Measurements from ENCODE around the gene PAPSS1.

- TF ChIP-seq, protein P1, sequence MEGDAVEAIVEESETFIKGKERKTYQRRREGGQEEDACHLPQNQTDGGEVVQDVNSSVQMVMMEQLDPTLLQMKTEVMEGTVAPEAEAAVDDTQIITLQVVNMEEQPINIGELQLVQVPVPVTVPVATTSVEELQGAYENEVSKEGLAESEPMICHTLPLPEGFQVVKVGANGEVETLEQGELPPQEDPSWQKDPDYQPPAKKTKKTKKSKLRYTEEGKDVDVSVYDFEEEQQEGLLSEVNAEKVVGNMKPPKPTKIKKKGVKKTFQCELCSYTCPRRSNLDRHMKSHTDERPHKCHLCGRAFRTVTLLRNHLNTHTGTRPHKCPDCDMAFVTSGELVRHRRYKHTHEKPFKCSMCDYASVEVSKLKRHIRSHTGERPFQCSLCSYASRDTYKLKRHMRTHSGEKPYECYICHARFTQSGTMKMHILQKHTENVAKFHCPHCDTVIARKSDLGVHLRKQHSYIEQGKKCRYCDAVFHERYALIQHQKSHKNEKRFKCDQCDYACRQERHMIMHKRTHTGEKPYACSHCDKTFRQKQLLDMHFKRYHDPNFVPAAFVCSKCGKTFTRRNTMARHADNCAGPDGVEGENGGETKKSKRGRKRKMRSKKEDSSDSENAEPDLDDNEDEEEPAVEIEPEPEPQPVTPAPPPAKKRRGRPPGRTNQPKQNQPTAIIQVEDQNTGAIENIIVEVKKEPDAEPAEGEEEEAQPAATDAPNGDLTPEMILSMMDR (IDR thresholded peaks at IDR 0.05; ENCODE audit: borderline replicate concordance, extremely low read depth, low read length, poor library complexity, severe bottlenecking): no peak
- no peak for TF ChIP-seq EZH2 (IDR thresholded peaks at IDR 0.05; ENCODE audit: borderline replicate concordance, low read depth, low read length, severe bottlenecking)
Observed at GRCh38 chr4:107747748-107748486, 27.9 kb upstream of the PAPSS1 start.

All from DND-41 (cell line).